A549 (cell line): ENCODE results near the gene MYO5C. TPM values are rescaled to one million over a fixed set of nuclear protein-coding genes. Genes with fewer than 3 reads are reported as not detected.

Source experiments
- ATAC-seq, 2 experiments: fragments of 200-7000 bp in 1 of 2; fragments of >200 bp in 1 of 2; cut with Nextera tagmentation in 1 of 2; cut with Tn5 transposase in 1 of 2; 3 replicates each; pipeline versions ENCODE4 v1.8.0 to v1.9.1; 2018 to 2020; ENCODE audit warnings: mild to moderate bottlenecking in 1 of 2, moderate library complexity in 1 of 2
- CTCF ChIA-PET: fragments of 300-600 bp; sonication (Branson Sonifier 250); formaldehyde crosslinking; extraction: SDS; loops from one replicate; lab custom pipeline; 2021; ENCODE audit warnings: antibody characterized with exemption, inconsistent platforms; lab: Yijun Ruan, JAX
- POLR2A ChIA-PET: fragments of 350-600 bp; formaldehyde crosslinking; extraction: SDS; loops from one replicate; lab custom pipeline; 2021; ENCODE audit warnings: antibody characterized with exemption, inconsistent platforms; lab: Yijun Ruan, JAX
- DNase-seq, 2 experiments: peaks; one replicate each; pipeline versions ENCODE4 v3.0.0 to v3.0.0-alpha.2; 2011 to 2016; ENCODE audit warnings: low read depth in 1 of 2, low spot score in 1 of 2
- FAIRE-seq: peaks from 2 replicates; lab custom pipeline; 2011; peaks lifted over from hg19 to GRCh38; lab: Jason Lieb, UNC
- H3K27ac ChIP-seq, 2 experiments: fragments of >200 bp; sonication (Bioruptor Twin); formaldehyde crosslinking; 3 replicates each; pipeline ENCODE4 v1.5.1; 2016 to 2017
- H3K4me1 ChIP-seq: fragments of >200 bp; sonication (Bioruptor Twin); formaldehyde crosslinking; 3 replicates; pipeline ENCODE4 v1.6.1; 2016
- H3K4me2 ChIP-seq: fragments of >200 bp; sonication (Bioruptor Twin); formaldehyde crosslinking; 3 replicates; pipeline ENCODE4 v1.6.1; 2016
- H3K4me3 ChIP-seq: fragments of >200 bp; sonication (Bioruptor Twin); formaldehyde crosslinking; 3 replicates; pipeline ENCODE4 v1.5.1; 2016
- H3K9me3 ChIP-seq: fragments of >200 bp; sonication (Bioruptor Twin); formaldehyde crosslinking; 3 replicates; pipeline ENCODE4 v1.6.1; 2016
- BHLHE40 ChIP-seq: IDR thresholded peaks from 2 replicates; pipeline ENCODE4 v1.6.1; 2012; ENCODE audit warnings: low read depth, low read length, inconsistent platforms
- CBX2 ChIP-seq: fragments of 200-600 bp; sonication (generic); IDR thresholded peaks from 2 replicates; pipeline ENCODE4 v1.6.1; 2016; ENCODE audit warnings: low read depth, mild to moderate bottlenecking, borderline replicate concordance
- CBX8 ChIP-seq: fragments of 200-600 bp; sonication (generic); IDR thresholded peaks from 2 replicates; pipeline ENCODE4 v1.6.1; 2016
- CEBPB ChIP-seq, 2 experiments: fragments of >200 bp in 1 of 2; sonication (Bioruptor Twin) in 1 of 2; formaldehyde crosslinking in 1 of 2; IDR thresholded peaks; 2 replicates each; pipeline ENCODE4 v1.6.1; 2012 to 2016
- CTCF ChIP-seq: fragments of >200 bp; sonication (Bioruptor Twin); formaldehyde crosslinking; IDR thresholded peaks from 3 replicates; pipeline ENCODE4 v1.5.1; 2016
- EHMT2 ChIP-seq: fragments of 200-600 bp; sonication (generic); IDR thresholded peaks from 2 replicates; pipeline ENCODE4 v1.6.1; 2016; ENCODE audit warnings: antibody characterized with exemption, low read depth, mild to moderate bottlenecking, moderate library complexity
- FOSB ChIP-seq: fragments of 250-450 bp; sonication (Bioruptor Pico); IDR thresholded peaks from 2 replicates; pipeline ENCODE4 v1.5.0; 2020; ENCODE audit warnings: mild to moderate bottlenecking, moderate library complexity
- FOSL2 ChIP-seq, 2 experiments: fragments of 450-650 bp in 1 of 2; fragments of >200 bp in 1 of 2; sonication (Bioruptor Twin) in 1 of 2; formaldehyde crosslinking; IDR thresholded peaks; 2 replicates each; pipeline versions ENCODE4 v1.5.0 to v1.6.1; 2016 to 2020; ENCODE audit warnings: mild to moderate bottlenecking in 1 of 2, moderate library complexity in 1 of 2
- HDAC2 ChIP-seq: fragments of 200-600 bp; sonication (generic); IDR thresholded peaks from 2 replicates; pipeline ENCODE4 v1.6.1; 2016
- HEYL ChIP-seq: fragments of 250-450 bp; sonication (Bioruptor Pico); IDR thresholded peaks from 2 replicates; pipeline ENCODE4 v1.8.0; 2021; ENCODE audit warnings: mild to moderate bottlenecking, moderate library complexity
- HOXA7 ChIP-seq: fragments of 250-450 bp; sonication (Bioruptor Pico); IDR thresholded peaks from 2 replicates; pipeline ENCODE4 v1.5.0; 2020; ENCODE audit warnings: mild to moderate bottlenecking, moderate library complexity
- HOXB13 ChIP-seq: fragments of 250-450 bp; sonication (Bioruptor Pico); IDR thresholded peaks from 2 replicates; pipeline ENCODE4 v1.5.0; 2020; ENCODE audit warnings: low read depth, mild to moderate bottlenecking, moderate library complexity
- HOXB5 ChIP-seq: fragments of 250-450 bp; sonication (Bioruptor Pico); IDR thresholded peaks from 2 replicates; pipeline ENCODE4 v1.5.0; 2020; ENCODE audit warnings: mild to moderate bottlenecking, moderate library complexity
- JUNB ChIP-seq: fragments of >200 bp; sonication (Bioruptor Twin); formaldehyde crosslinking; IDR thresholded peaks from 2 replicates; pipeline ENCODE4 v1.6.1; 2016
- MAFK ChIP-seq: fragments of 450-650 bp; IDR thresholded peaks from 2 replicates; pipeline ENCODE4 v1.6.1; 2014; ENCODE audit not compliant: partially characterized antibody
- NFE2L2 ChIP-seq: fragments of 150-350 bp; conservative IDR thresholded peaks from 2 replicates; pipeline ENCODE4 v1.6.1; 2014; ENCODE audit warnings: low read length
- POLR2A ChIP-seq: IDR thresholded peaks from 2 replicates; pipeline ENCODE4 v1.6.1; 2012; ENCODE audit warnings: mild to moderate bottlenecking, low read length
- POLR2AphosphoS2 ChIP-seq: conservative IDR thresholded peaks from 2 replicates; pipeline ENCODE4 v1.6.1; 2012; ENCODE audit warnings: low read length, improper control_type of control experiment, inconsistent platforms
- RAD21 ChIP-seq, 2 experiments: fragments of >200 bp in 1 of 2; sonication (Bioruptor Twin) in 1 of 2; formaldehyde crosslinking in 1 of 2; IDR thresholded peaks in 1 of 2; conservative IDR thresholded peaks in 1 of 2; 2 replicates in 1 of 2; 3 replicates in 1 of 2; pipeline ENCODE4 v1.6.1; 2012 to 2018; ENCODE audit warnings: inconsistent platforms in 1 of 2
- RARB ChIP-seq: fragments of 250-450 bp; sonication (Bioruptor Pico); IDR thresholded peaks from 2 replicates; pipeline ENCODE4 v1.8.0; 2021; ENCODE audit warnings: mild to moderate bottlenecking, moderate library complexity
- RFX5 ChIP-seq: fragments of 450-650 bp; IDR thresholded peaks from 2 replicates; pipeline ENCODE4 v1.7.1; 2014; ENCODE audit warnings: antibody characterized with exemption, mild to moderate bottlenecking, moderate library complexity
- SMC3 ChIP-seq: fragments of >200 bp; sonication (Bioruptor Twin); formaldehyde crosslinking; IDR thresholded peaks from 3 replicates; pipeline ENCODE4 v1.6.1; 2018; ENCODE audit warnings: inconsistent platforms
- TP53 ChIP-seq: fragments of 250-450 bp; sonication (Bioruptor Pico); IDR thresholded peaks from 2 replicates; pipeline ENCODE4 v1.5.0; 2021; ENCODE audit warnings: mild to moderate bottlenecking, moderate library complexity
- USF2 ChIP-seq: fragments of 450-650 bp; IDR thresholded peaks from 2 replicates; pipeline ENCODE4 v1.6.1; 2014; ENCODE audit warnings: antibody characterized with exemption
- ZC3H11A ChIP-seq: fragments of 450-650 bp; IDR thresholded peaks from 2 replicates; pipeline ENCODE4 v1.6.1; 2014; ENCODE audit warnings: antibody characterized with exemption, mild to moderate bottlenecking
- ZNF302 ChIP-seq: fragments of 250-450 bp; sonication (Bioruptor Pico); IDR thresholded peaks from 2 replicates; pipeline ENCODE4 v1.9.0; 2021; ENCODE audit warnings: inconsistent platforms, mild to moderate bottlenecking, moderate library complexity
- WGBS: methylation state at CpG from one replicate; pipeline ENCODE4 v1.1.6; 2017; ENCODE audit errors: missing lambda C conversion rate; 5-methylcytosine and 5-hydroxymethylcytosine counted together
- polyA plus RNA-seq, 4 experiments: library from polyadenylated mRNA; depleted of rRNA in 3 of 4; stranded (reverse); fragments of >200 nt; fragmentation: RNase III in 1 of 4; extraction: RNeasy Plus Mini Kit Qiagen cat#74134 plus additional on column Dnase treatment in 1 of 4; gene quantifications; 2 replicates in 3 of 4; 3 replicates in 1 of 4; pipeline ENCODE4 v1.2.3, GENCODE V29; 2011 to 2017

MYO5C gene
- polyA plus RNA-seq, 2 of the 4 experiments (the other 2 are of a cell fraction): 6.2 to 27.6 TPM

- peaks cover 54% of the 10 kb centered on the region for H3K4me1 ChIP-seq
- ATAC-seq: no peak
- FAIRE-seq: no peak
- CTCF ChIA-PET: interaction anchor here (0.8 to 3.4 kb wide), 3 partner anchors 20 to 106 kb away, joined by 3 to 22 read pairs (median 4); no protein-coding TSS in a partner anchor
- POLR2A ChIA-PET: interaction anchor here (2.2 kb wide), 1 partner anchor 14 kb away, joined by 6 read pairs; no protein-coding TSS in a partner anchor
- no peaks in the 10 kb centered on the region for H3K9me3 ChIP-seq
- 88% methylated on average over 1 of the region's 4 CpGs for WGBS
- TF ChIP-seq HDAC2 (no peak), BHLHE40 (no peak), EHMT2 (no peak), HOXB13 (CRISPR knock-in tag) (peak; percentile 31; the same call in 1 of the 2 replicates), ZNF302 (CRISPR knock-in tag) (peak; percentile 31; the same call in 1 of the 2 replicates), CTCF (no peak)
- H3K4me2 ChIP-seq: peak overlapping the region; percentile 89
- H3K27ac ChIP-seq: peak overlapping the region; percentile 87 to 93
- peak in 1 of 2 experiments; percentile 46 for DNase-seq
- H3K4me3 ChIP-seq: no peak overlapping the region; the same call in 2 of the 3 replicates
These were observed 5.9 kb downstream of the MYO5C start for GRCh38 chr15:52289629-52290081.

GRCh38 chr15:52288986-52289385 is 6.6 kb downstream of the MYO5C start:
- H3K4me1 ChIP-seq: peaks cover 57% of the 10 kb centered on the region

GRCh38 chr15:52288051-52288942 is 7.3 kb downstream of the MYO5C start:
- ATAC-seq: peak; percentile 94 to 97
- CTCF ChIA-PET: interaction anchor here (0.9 to 3.4 kb wide), 12 partner anchors 10 to 447 kb away, joined by 3 to 22 read pairs (median 4); partner anchors contain the start of gene MYO5A
- POLR2A ChIA-PET: interaction anchor here (0.5 to 2.2 kb wide), 11 partner anchors 11 to 363 kb away, joined by 3 to 6 read pairs (median 3); no protein-coding TSS in a partner anchor
- no peak for TF ChIP-seq FOSB (CRISPR knock-in tag)
- TF ChIP-seq MAFK: no peak
- TF ChIP-seq JUNB: 0 out of 2 replicates have a peak, but pooled peaks have one; percentile 32
- no peak for TF ChIP-seq TP53 (CRISPR knock-in tag)
- TF ChIP-seq CEBPB (IDR thresholded peaks at IDR 0.05): 0 out of 4 replicates have a peak, but pooled peaks of 1 of the 2 experiments have one; percentile 39
- no peak for TF ChIP-seq NFE2L2
- peak; percentile 74; the same call in 1 of the 2 replicates for TF ChIP-seq HEYL (CRISPR knock-in tag)
- TF ChIP-seq RFX5: no peak
- TF ChIP-seq POLR2AphosphoS2: no peak
- no peak for TF ChIP-seq USF2
- no peak for TF ChIP-seq HOXA7 (CRISPR knock-in tag)
- no peak for TF ChIP-seq BHLHE40
- no peak for TF ChIP-seq CBX8
- no peak for TF ChIP-seq FOSL2 (IDR thresholded peaks at IDR 0.05)
- peak; percentile 70 for TF ChIP-seq FOSL2 (CRISPR knock-in tag; IDR thresholded peaks at IDR 0.05)
- peak; percentile 67; the same call in 1 of the 2 replicates for TF ChIP-seq ZNF302 (CRISPR knock-in tag)
- TF ChIP-seq SMC3: peak; percentile 19; the same call in 1 of the 3 replicates
- TF ChIP-seq HDAC2: no peak
- no peak for TF ChIP-seq ZC3H11A
- TF ChIP-seq RARB (CRISPR knock-in tag): no peak
- TF ChIP-seq RAD21 (conservative IDR thresholded peaks at IDR 0.05 in 1 of 2, IDR thresholded peaks at IDR 0.05 in 1 of 2): peak; percentile 3 to 20; a peak in 1 of 5 replicates
- no peak for TF ChIP-seq CBX2

More at GRCh38 chr15:52288986-52289385, 6.6 kb downstream of the MYO5C start:
- peak overlapping the region; percentile 87 to 93 for H3K27ac ChIP-seq
- no peaks in the 10 kb centered on the region for H3K9me3 ChIP-seq
- 86% methylated on average over 5 of the region's 5 CpGs for whole genome bisulfite sequencing
- CTCF ChIA-PET: interaction anchor here (1.8 to 3.4 kb wide), 3 partner anchors 20 to 32 kb away, joined by 4 to 22 read pairs (median 5); no protein-coding TSS in a partner anchor
- FAIRE-seq (no peak), DNase-seq (no peak), ATAC-seq (peak; percentile 1 to 6; a peak in 3 of 6 replicates)
- TF ChIP-seq USF2 (no peak), POLR2A (0 out of 2 replicates have a peak, but pooled peaks have one; percentile 1), SMC3 (no peak), HOXB5 (CRISPR knock-in tag) (0 out of 2 replicates have a peak, but pooled peaks have one; percentile 16)
- POLR2A ChIA-PET: interaction anchor here (1.1 to 2.2 kb wide), 5 partner anchors 15 to 36 kb away, joined by 3 to 6 read pairs (median 5); no protein-coding TSS in a partner anchor
- H3K4me3 ChIP-seq: peak overlapping the region; percentile 8
- peak overlapping the region; percentile 89 for H3K4me2 ChIP-seq

More at GRCh38 chr15:52288051-52288942, 7.3 kb downstream of the MYO5C start:
- peak overlapping the region; percentile 89 for H3K4me2 ChIP-seq
- peak; percentile 97 to 99 for DNase-seq
- peak overlapping the region; percentile 87 to 93 for H3K27ac ChIP-seq
- peak; percentile 100 for FAIRE-seq
- H3K9me3 ChIP-seq: no peaks in the 10 kb centered on the region
- peak overlapping the region; percentile 22 for H3K4me3 ChIP-seq
- H3K4me1 ChIP-seq: peaks cover 54% of the 10 kb centered on the region
- WGBS: 4% methylated on average over 13 of the region's 13 CpGs
